PC-3 (cell line): ENCODE results near the gene PCDH15.

Experiments
- EZH2 ChIP-seq: fragments of 300-600 bp; sonication (generic); IDR thresholded peaks from one replicate; pipeline ENCODE4 v1.6.1; 2017; ENCODE audit warnings: antibody characterized with exemption, mild to moderate bottlenecking, low read length; ENCODE audit not compliant: unreplicated experiment
- EZH2phosphoT487 ChIP-seq: fragments of 300-600 bp; sonication (generic); IDR thresholded peaks from 2 replicates; pipeline ENCODE4 v1.6.1; 2018; ENCODE audit warnings: mild to moderate bottlenecking, antibody characterized with exemption, low read length, borderline replicate concordance
- TF ChIP-seq, protein P1 (sequence below): fragments of 300-600 bp; sonication (generic); conservative IDR thresholded peaks from 2 replicates; pipeline ENCODE4 v1.5.1; 2017; ENCODE audit warnings: antibody characterized with exemption, low read depth, mild to moderate bottlenecking, low read length

DNA sequence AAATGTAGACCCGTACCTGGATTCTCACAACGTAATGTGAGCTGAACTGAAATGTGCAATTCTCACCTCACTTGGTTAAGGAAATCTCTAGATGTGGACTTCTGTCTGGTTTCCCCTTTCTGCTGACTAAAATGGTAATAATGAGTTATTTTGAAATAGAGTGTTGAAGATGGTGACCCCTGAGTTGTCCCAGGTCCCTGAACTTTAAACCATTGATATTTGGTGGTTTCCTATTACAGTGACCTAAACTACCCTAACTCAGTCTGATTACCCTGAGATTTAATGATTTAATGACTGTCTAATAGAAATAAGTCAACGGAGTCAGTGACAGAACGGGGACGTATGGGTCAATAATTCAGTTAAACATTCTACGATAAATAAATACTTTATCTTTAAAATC, 845.9 kb downstream of the PCDH15 start:
- TF ChIP-seq, protein P1, sequence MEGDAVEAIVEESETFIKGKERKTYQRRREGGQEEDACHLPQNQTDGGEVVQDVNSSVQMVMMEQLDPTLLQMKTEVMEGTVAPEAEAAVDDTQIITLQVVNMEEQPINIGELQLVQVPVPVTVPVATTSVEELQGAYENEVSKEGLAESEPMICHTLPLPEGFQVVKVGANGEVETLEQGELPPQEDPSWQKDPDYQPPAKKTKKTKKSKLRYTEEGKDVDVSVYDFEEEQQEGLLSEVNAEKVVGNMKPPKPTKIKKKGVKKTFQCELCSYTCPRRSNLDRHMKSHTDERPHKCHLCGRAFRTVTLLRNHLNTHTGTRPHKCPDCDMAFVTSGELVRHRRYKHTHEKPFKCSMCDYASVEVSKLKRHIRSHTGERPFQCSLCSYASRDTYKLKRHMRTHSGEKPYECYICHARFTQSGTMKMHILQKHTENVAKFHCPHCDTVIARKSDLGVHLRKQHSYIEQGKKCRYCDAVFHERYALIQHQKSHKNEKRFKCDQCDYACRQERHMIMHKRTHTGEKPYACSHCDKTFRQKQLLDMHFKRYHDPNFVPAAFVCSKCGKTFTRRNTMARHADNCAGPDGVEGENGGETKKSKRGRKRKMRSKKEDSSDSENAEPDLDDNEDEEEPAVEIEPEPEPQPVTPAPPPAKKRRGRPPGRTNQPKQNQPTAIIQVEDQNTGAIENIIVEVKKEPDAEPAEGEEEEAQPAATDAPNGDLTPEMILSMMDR: no peak
- no peak for TF ChIP-seq EZH2
- TF ChIP-seq EZH2phosphoT487: no peak
